Fibroblast of skin of abdomen (primary cell): Measurements from ENCODE around the gene SLITRK1. TPM values are rescaled to one million over a fixed set of nuclear protein-coding genes. Genes with fewer than 3 reads are reported as not detected.
A peak's percentile ranks its signal among the peaks of the same experiment; 100 is the strongest.

Source experiments
- DNase-seq: peaks from one replicate; pipeline ENCODE4 v3.0.0-alpha.2; 2013
- polyA plus RNA-seq, 2 experiments: library from polyadenylated mRNA; unstranded; fragments of 120-200 nt; gene quantifications; one replicate each; pipeline ENCODE4 v1.2.1, GENCODE V29; 2013; ENCODE audit not compliant: insufficient read length in 2 of 2

SLITRK1 gene
- not detected for polyA plus RNA-seq (2013, experiment 1 of 2; ENCODE audit: insufficient read length)
- 0.01 TPM for polyA plus RNA-seq (2013, experiment 2 of 2; ENCODE audit: insufficient read length)

GRCh38 chr13:83881917-83882605 is at the start of gene SLITRK1:
TSS of gene SLITRK1 (minus strand) at chr13:83882474. CDS start at chr13:83881507, 967 bp downstream.
- peak; percentile 67 for DNase-seq

- DNase-seq: no peak
These were observed 46.9 kb upstream of the SLITRK1 start for GRCh38 chr13:83929157-83929556.

- DNase-seq: no peak
These were observed 37.5 kb upstream of the SLITRK1 start for GRCh38 chr13:83919775-83920174.

GRCh38 chr13:83914368-83914767 is 32.1 kb upstream of the SLITRK1 start:
- DNase-seq: no peak

- no peak for DNase-seq
These were observed 25.1 kb upstream of the SLITRK1 start for GRCh38 chr13:83907196-83907989.

- no peak for DNase-seq
These were observed 24.1 kb upstream of the SLITRK1 start for GRCh38 chr13:83906240-83906820.

GRCh38 chr13:83905641-83906040 is 23.4 kb upstream of the SLITRK1 start:
- no peak for DNase-seq

- DNase-seq: peak; percentile 6
These were observed 13.8 kb upstream of the SLITRK1 start for GRCh38 chr13:83895994-83896580.

GRCh38 chr13:83890358-83890757 is 8.1 kb upstream of the SLITRK1 start:
- DNase-seq: no peak

- DNase-seq: peak; percentile 5
These were observed 1.9 kb upstream of the SLITRK1 start for GRCh38 chr13:83884141-83884540.

- no peak for DNase-seq
These were observed 818 bp upstream of the SLITRK1 start for GRCh38 chr13:83883061-83883523.

- no peak for DNase-seq
These were observed 309 bp upstream of the SLITRK1 start for GRCh38 chr13:83882606-83882959.

- DNase-seq: no peak
These were observed 1.1 kb downstream of the SLITRK1 start for GRCh38 chr13:83881140-83881684.

GRCh38 chr13:83880275-83881139 is 1.8 kb downstream of the SLITRK1 start:
- DNase-seq: no peak

GRCh38 chr13:83879431-83880171 is 2.7 kb downstream of the SLITRK1 start:
- DNase-seq: no peak

GRCh38 chr13:83878691-83879430 is 3.4 kb downstream of the SLITRK1 start:
- DNase-seq: no peak

GRCh38 chr13:83877651-83878355 is 4.5 kb downstream of the SLITRK1 start:
- DNase-seq: no peak

- DNase-seq: no peak
These were observed 5.7 kb downstream of the SLITRK1 start for GRCh38 chr13:83876546-83876945.

- DNase-seq: no peak
These were observed 14.6 kb downstream of the SLITRK1 start for GRCh38 chr13:83867708-83868107.
